ENCODE measurements around the gene BCS1L. TPM values are rescaled to one million over a fixed set of nuclear protein-coding genes. Genes with fewer than 3 reads are reported as not detected.

BCS1L gene
- total RNA-seq, 1 experiment from 2014 or later = 48.5 TPM

GRCh38 chr2:218642121-218642656 is 17.3 kb upstream of the BCS1L start:
- Histone ChIP-seq H3F3A (ENCODE audit: low read length, unreplicated experiment) (no peaks in the 10 kb centered on the region), H3K79me2 (ENCODE audit: low read length) (peaks cover 16% of the 10 kb centered on the region), H3K27me3 (ENCODE audit: low read length) (no peaks in the 10 kb centered on the region), H2AFZ (ENCODE audit: low read length) (no peak overlapping the region), H3K9ac (ENCODE audit: low read length) (no peak overlapping the region), H3K36me3 (ENCODE audit: low read depth, low read length) (peaks cover 74% of the 10 kb centered on the region), H4K20me1 (ENCODE audit: low read length) (no peaks in the 10 kb centered on the region), H3K27ac (ENCODE audit: low read length) (no peak overlapping the region), H3K4me2 (ENCODE audit: low read length) (no peak overlapping the region), H3K9me2 (replicated peaks; ENCODE audit: low read length) (no peaks in the 10 kb centered on the region), H3K4me1 (ENCODE audit: insufficient read depth, low read length) (peaks cover 31% of the 10 kb centered on the region), H3K4me3 (ENCODE audit: low read length) (no peak overlapping the region), H3K9me3 (ENCODE audit: low read length) (no peaks in the 10 kb centered on the region)
- DNase-seq (no peak), ATAC-seq (no peak)
- intact Hi-C loops (cut with micrococcal nuclease) = no loop called here
- no peak for TF ChIP-seq EZH2phosphoT487 (IDR thresholded peaks at IDR 0.05; ENCODE audit: borderline replicate concordance, low read length)
- no peak for TF ChIP-seq CTCF (conservative IDR thresholded peaks at IDR 0.05; ENCODE audit: low read depth, low read length)
- CTCF ChIA-PET = no interaction called here
- BruUV-seq (replicated peaks) = no TSS peak
- POLR2A ChIA-PET (ENCODE audit: unreplicated experiment) = no interaction called here

- Histone ChIP-seq H3K27me3 (ENCODE audit: low read length) (no peaks in the 10 kb centered on the region), H3F3A (ENCODE audit: low read length, unreplicated experiment) (no peaks in the 10 kb centered on the region), H3K4me2 (ENCODE audit: low read length) (no peak overlapping the region), H3K4me3 (ENCODE audit: low read length) (no peak overlapping the region), H3K9me3 (ENCODE audit: low read length) (no peaks in the 10 kb centered on the region), H3K9me2 (replicated peaks; ENCODE audit: low read length) (no peaks in the 10 kb centered on the region), H3K4me1 (ENCODE audit: insufficient read depth, low read length) (peaks cover 31% of the 10 kb centered on the region), H3K9ac (ENCODE audit: low read length) (no peak overlapping the region), H4K20me1 (ENCODE audit: low read length) (no peaks in the 10 kb centered on the region), H3K36me3 (ENCODE audit: low read depth, low read length) (peaks cover 73% of the 10 kb centered on the region), H3K79me2 (ENCODE audit: low read length) (peaks cover 22% of the 10 kb centered on the region), H2AFZ (ENCODE audit: low read length) (no peak overlapping the region), H3K27ac (ENCODE audit: low read length) (no peak overlapping the region)
- ATAC-seq (no peak), DNase-seq (no peak)
- BruUV-seq (replicated peaks) = no TSS peak
- ChIA-PET CTCF (no interaction called here), POLR2A (ENCODE audit: unreplicated experiment) (no interaction called here)
- TF ChIP-seq EZH2 (IDR thresholded peaks at IDR 0.05; ENCODE audit: low read length, unreplicated experiment) = no peak
- intact Hi-C loops (cut with micrococcal nuclease) = no loop called here
These were observed 16.7 kb upstream of the BCS1L start for GRCh38 chr2:218642786-218643185.

DNA sequence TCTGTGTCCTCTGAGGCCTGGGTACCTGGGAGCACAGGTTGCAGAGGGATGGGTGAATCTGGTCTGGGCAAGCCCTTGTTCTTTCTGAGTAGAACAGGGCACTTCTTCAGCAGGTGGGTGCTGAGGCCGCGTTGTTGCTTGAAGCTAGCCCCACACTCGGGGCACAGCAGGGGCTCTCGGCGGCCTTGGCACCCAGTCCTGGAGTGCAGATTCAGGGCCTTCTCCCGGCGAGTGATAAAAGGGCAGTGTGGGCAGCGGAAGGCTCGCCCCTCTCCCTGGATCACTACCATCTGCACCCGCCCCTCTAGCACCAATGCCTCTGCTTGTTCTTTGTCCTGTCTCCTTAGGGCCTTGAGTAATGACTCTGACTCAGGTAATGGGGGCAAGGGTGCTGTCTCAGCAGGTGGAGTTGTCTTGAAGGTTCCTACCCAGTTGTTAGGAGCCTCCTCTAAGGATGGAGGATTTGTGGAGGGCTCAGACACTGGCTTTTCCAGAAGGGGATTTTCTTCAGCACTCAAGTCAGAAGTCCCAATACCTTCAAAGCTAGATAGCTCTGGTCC is 15.7 kb upstream of the BCS1L start:
- CTCF ChIA-PET = no interaction called here

More for the DNA sequence above, 15.7 kb upstream of the BCS1L start:
- no peak overlapping the region for H2AFZ ChIP-seq (ENCODE audit: low read length)
- intact Hi-C loops (cut with micrococcal nuclease) = no loop called here
- POLR2A ChIA-PET (ENCODE audit: unreplicated experiment) = no interaction called here
- no peaks in the 10 kb centered on the region for H3K9me3 ChIP-seq (ENCODE audit: low read length)
- H3K27me3 ChIP-seq (ENCODE audit: low read length) = no peaks in the 10 kb centered on the region
- DNase-seq (peak; percentile 29), ATAC-seq (no peak)
- no peaks in the 10 kb centered on the region for H3K9me2 ChIP-seq (replicated peaks; ENCODE audit: low read length)
- peak overlapping the region; percentile 83 for H3K9ac ChIP-seq (ENCODE audit: low read length)
- H3K27ac ChIP-seq (ENCODE audit: low read length) = peak overlapping the region; percentile 97
- TF ChIP-seq CTCF (conservative IDR thresholded peaks at IDR 0.05; ENCODE audit: low read depth, low read length) (no peak), EZH2phosphoT487 (IDR thresholded peaks at IDR 0.05; ENCODE audit: borderline replicate concordance, low read length) (no peak), EZH2 (IDR thresholded peaks at IDR 0.05; ENCODE audit: low read length, unreplicated experiment) (no peak)
- BruUV-seq (replicated peaks) = no TSS peak
- peaks cover 31% of the 10 kb centered on the region for H3K4me1 ChIP-seq (ENCODE audit: insufficient read depth, low read length)
- H3K79me2 ChIP-seq (ENCODE audit: low read length) = peaks cover 27% of the 10 kb centered on the region
- peak overlapping the region; percentile 55 for H3K4me2 ChIP-seq (ENCODE audit: low read length)
- H3F3A ChIP-seq (ENCODE audit: low read length, unreplicated experiment) = no peaks in the 10 kb centered on the region
- peaks cover 73% of the 10 kb centered on the region for H3K36me3 ChIP-seq (ENCODE audit: low read depth, low read length)
- H4K20me1 ChIP-seq (ENCODE audit: low read length) = no peaks in the 10 kb centered on the region
- no peak overlapping the region for H3K4me3 ChIP-seq (ENCODE audit: low read length)

All from PC-3 (cell line).